ENCODE measurements around the gene LTF. TPM values are rescaled to one million over a fixed set of nuclear protein-coding genes. Genes with fewer than 3 reads are reported as not detected.
A peak's percentile ranks its signal among the peaks of the same experiment; 100 is the strongest.

LTF gene
- total and polyA plus RNA-seq, 10 of the 15 experiments (the other 5 are each of a cell fraction or from before 2014, with no cell fraction given) = 0.03 to 0.31 TPM; not detected in 8

DNA sequence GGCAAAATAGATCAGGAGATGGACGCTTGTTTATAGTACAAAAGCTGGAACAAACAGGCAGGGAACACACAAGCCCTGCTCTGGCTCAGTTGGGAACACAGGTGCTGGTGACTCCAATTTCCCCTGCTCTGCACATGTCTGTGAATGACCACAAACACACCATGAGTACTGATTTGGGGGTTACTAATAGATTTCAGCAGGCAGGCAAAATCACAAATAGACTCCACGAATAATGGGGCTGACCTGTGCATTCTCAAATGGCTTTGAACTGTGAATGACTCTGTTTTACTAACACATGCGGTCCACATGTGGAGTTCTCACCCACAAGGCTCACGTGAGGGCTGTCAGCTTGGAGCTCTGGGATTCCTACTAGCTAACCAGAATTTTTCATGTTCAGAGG lies 37.0 kb upstream of the LTF start:
- no peaks in the 10 kb centered on the region for H3K79me2 ChIP-seq (ENCODE audit: control insufficient read depth, insufficient read depth, low read length)
- H3K4me2 ChIP-seq (ENCODE audit: control insufficient read depth, insufficient read depth) = peak overlapping the region; percentile 63; the same call in 1 of the 2 replicates
- H3K9ac ChIP-seq (ENCODE audit: control insufficient read depth, insufficient read depth, low read length) = no peak overlapping the region
- ChIA-PET POLR2A (no interaction called here), RAD21 (ENCODE audit: unreplicated experiment) (interaction anchor here (1.3 kb wide), 1 partner anchor 13 kb away, joined by 5 read pairs; no protein-coding TSS in a partner anchor), CTCF (interaction anchor here (0.8 to 6.0 kb wide), 4 partner anchors 9 to 128 kb away, joined by 3 to 29 read pairs (median 6); no protein-coding TSS in a partner anchor), SMC1A (ENCODE audit: uncharacterized antibody, unreplicated experiment) (interaction anchor here (1.0 to 1.9 kb wide), 4 partner anchors 9 to 128 kb away, joined by 3 to 7 read pairs (median 4); no protein-coding TSS in a partner anchor)
- H3K4me1 ChIP-seq (ENCODE audit: control insufficient read depth, insufficient read depth, low read length) = peaks cover 24% of the 10 kb centered on the region
- ATAC-seq = peak; percentile 24
- no peak overlapping the region for H3K27ac ChIP-seq (ENCODE audit: control insufficient read depth, insufficient read depth)
- no TSS peak for BruUV-seq (replicated peaks)
- no peak overlapping the region for H3K4me3 ChIP-seq
- intact Hi-C loops (cut with micrococcal nuclease; ENCODE audit: unreplicated experiment) (loop anchor here (5.0 kb wide), 1 partner anchor 36 kb away; no protein-coding TSS in a partner anchor), in situ Hi-C loops (cut with MboI) (no loop called here)
- FAIRE-seq = no peak
- H3K36me3 ChIP-seq (ENCODE audit: control insufficient read depth in 2 of 2, insufficient read depth in 2 of 2, low read length in 1 of 2) = no peaks in the 10 kb centered on the region
- peaks cover 0 to 3% of the 10 kb centered on the region in 2 experiments; a peak in 1 of 4 replicates for H3K27me3 ChIP-seq (replicated peaks in 1 of 2; ENCODE audit: control insufficient read depth in 2 of 2, insufficient read depth in 2 of 2, low read length in 1 of 2)
- peaks cover 2% of the 10 kb centered on the region; the same call in 2 of the 3 replicates for H3K9me3 ChIP-seq (replicated peaks; ENCODE audit: control insufficient read depth, insufficient read depth, low read length)
- DNase-seq (ENCODE audit: low read depth, low spot score) = peak; percentile 12
- H4K20me1 ChIP-seq (ENCODE audit: control insufficient read depth, insufficient read depth) = no peaks in the 10 kb centered on the region
- TF ChIP-seq BHLHE40 (IDR thresholded peaks at IDR 0.05; ENCODE audit: borderline replicate concordance in 1 of 2, low read depth in 2 of 2, low read length in 1 of 2) (peak; percentile 80 to 85; a peak in 3 of 4 replicates), TCF3 (IDR thresholded peaks at IDR 0.05; ENCODE audit: borderline replicate concordance, insufficient read depth, low read depth, low read length) (no peak)
- no peak overlapping the region; the same call in 1 of the 2 replicates for H2AFZ ChIP-seq (ENCODE audit: control insufficient read depth, low read depth, low read length)
- WGBS (ENCODE audit: insufficient coverage, insufficient replicate concordance, low lambda C conversion rate, missing lambda C conversion rate) = 76% methylated on average over 4 of the region's 4 CpGs

DNA sequence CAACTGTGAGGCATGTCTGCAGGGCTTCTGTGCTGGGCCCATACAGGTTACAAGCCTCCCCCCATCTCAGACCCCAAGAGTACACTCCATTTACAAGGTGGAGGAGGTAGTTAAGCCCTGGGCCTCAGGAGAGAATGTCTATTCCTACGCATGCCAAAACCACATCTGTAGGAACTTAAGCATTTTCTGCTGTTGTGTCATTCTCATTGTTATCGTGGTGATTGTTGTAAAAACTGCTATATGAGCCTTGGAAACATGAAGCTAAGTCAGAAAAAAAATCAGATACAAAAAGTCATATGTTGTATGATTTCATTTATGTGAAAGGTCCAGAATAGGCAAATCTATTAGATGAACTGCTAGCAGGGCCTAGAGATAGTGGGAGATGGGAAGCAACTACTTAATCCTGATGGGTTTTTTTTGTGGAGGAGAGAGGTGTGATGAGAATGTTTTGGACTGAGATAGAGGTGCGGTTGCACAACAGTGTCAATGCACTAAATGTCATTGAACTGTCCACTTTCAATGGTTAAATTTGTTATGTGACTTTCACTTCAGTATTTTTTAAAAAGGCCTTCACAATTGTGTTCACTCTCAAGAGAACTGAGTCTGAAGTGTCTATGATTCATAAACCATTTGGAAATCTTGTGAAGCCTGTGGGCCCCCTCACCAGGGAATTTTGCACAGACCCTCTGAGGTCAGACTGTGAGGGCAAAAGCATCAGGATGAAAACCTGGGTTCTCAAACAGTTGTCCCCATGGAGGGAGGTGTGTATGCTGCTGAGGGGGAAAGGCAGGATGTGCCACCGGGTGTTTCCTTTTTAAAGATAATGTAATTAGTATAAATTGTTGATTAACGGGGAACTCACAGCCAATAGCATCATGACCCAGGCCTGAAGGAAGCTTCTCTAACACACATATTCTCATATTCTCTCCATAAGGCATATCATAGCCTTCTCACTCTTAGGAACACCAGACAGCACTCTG lies 36.2 kb upstream of the LTF start:
- WGBS (ENCODE audit: insufficient coverage, insufficient replicate concordance, low lambda C conversion rate, missing lambda C conversion rate) = 25% methylated on average over 5 of the region's 5 CpGs
- peak; percentile 18 for FAIRE-seq
- Histone ChIP-seq H4K20me1 (ENCODE audit: control insufficient read depth, insufficient read depth) (no peaks in the 10 kb centered on the region), H3K27me3 (replicated peaks in 1 of 2; ENCODE audit: control insufficient read depth in 2 of 2, insufficient read depth in 2 of 2, low read length in 1 of 2) (peaks cover 0 to 3% of the 10 kb centered on the region in 2 experiments; a peak in 1 of 4 replicates), H3K9ac (ENCODE audit: control insufficient read depth, insufficient read depth, low read length) (peak overlapping the region; percentile 0; the same call in 1 of the 2 replicates), H3K4me2 (ENCODE audit: control insufficient read depth, insufficient read depth) (peak overlapping the region; percentile 63; the same call in 1 of the 2 replicates), H2AFZ (ENCODE audit: control insufficient read depth, low read depth, low read length) (peak overlapping the region; percentile 43), H3K4me3 (no peak overlapping the region), H3K79me2 (ENCODE audit: control insufficient read depth, insufficient read depth, low read length) (no peaks in the 10 kb centered on the region), H3K9me3 (replicated peaks; ENCODE audit: control insufficient read depth, insufficient read depth, low read length) (peaks cover 2% of the 10 kb centered on the region; the same call in 2 of the 3 replicates), H3K27ac (ENCODE audit: control insufficient read depth, insufficient read depth) (no peak overlapping the region), H3K4me1 (ENCODE audit: control insufficient read depth, insufficient read depth, low read length) (peaks cover 24% of the 10 kb centered on the region), H3K36me3 (ENCODE audit: control insufficient read depth in 2 of 2, insufficient read depth in 2 of 2, low read length in 1 of 2) (no peaks in the 10 kb centered on the region)
- SMC1A ChIA-PET (ENCODE audit: uncharacterized antibody, unreplicated experiment) = interaction anchor here (1.0 to 1.6 kb wide), 3 partner anchors 12 to 128 kb away, joined by 3 to 7 read pairs (median 6); no protein-coding TSS in a partner anchor
- intact Hi-C loops (cut with micrococcal nuclease; ENCODE audit: unreplicated experiment) (loop anchor here (5.0 kb wide), 1 partner anchor 36 kb away; no protein-coding TSS in a partner anchor), in situ Hi-C loops (cut with MboI) (no loop called here)
- peak; percentile 77 for ATAC-seq
- RAD21 ChIA-PET (ENCODE audit: unreplicated experiment) = no interaction called here
- CTCF ChIA-PET = interaction anchor here (0.8 to 6.0 kb wide), 6 partner anchors 8 to 128 kb away, joined by 3 to 36 read pairs (median 8); no protein-coding TSS in a partner anchor
- POLR2A ChIA-PET = no interaction called here
- peak; percentile 38 for DNase-seq (ENCODE audit: low read depth, low spot score)
- BruUV-seq (replicated peaks) = no TSS peak
- no peak for TF ChIP-seq PAX5 (IDR thresholded peaks at IDR 0.05; ENCODE audit: borderline replicate concordance, low read depth, low read length)
- no peak for TF ChIP-seq NBN (IDR thresholded peaks at IDR 0.05)
- TF ChIP-seq, protein P1, sequence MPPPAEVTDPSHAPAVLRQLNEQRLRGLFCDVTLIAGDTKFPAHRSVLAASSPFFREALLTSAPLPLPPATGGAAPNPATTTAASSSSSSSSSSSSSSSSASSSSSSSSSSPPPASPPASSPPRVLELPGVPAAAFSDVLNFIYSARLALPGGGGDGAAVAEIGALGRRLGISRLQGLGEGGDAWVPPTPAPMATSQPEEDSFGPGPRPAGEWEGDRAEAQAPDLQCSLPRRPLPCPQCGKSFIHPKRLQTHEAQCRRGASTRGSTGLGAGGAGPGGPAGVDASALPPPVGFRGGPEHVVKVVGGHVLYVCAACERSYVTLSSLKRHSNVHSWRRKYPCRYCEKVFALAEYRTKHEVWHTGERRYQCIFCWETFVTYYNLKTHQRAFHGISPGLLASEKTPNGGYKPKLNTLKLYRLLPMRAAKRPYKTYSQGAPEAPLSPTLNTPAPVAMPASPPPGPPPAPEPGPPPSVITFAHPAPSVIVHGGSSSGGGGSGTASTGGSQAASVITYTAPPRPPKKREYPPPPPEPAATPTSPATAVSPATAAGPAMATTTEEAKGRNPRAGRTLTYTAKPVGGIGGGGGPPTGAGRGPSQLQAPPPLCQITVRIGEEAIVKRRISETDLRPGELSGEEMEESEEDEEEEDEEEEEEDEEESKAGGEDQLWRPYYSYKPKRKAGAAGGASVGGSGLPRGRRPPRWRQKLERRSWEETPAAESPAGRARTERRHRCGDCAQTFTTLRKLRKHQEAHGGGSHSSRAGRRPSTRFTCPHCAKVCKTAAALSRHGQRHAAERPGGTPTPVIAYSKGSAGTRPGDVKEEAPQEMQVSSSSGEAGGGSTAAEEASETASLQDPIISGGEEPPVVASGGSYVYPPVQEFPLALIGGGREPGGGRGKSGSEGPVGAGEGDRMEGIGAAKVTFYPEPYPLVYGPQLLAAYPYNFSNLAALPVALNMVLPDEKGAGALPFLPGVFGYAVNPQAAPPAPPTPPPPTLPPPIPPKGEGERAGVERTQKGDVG (CRISPR knock-in tag; IDR thresholded peaks at IDR 0.05) = no peak
- TF ChIP-seq STAT1 (conservative IDR thresholded peaks at IDR 0.05) = no peak
- TF ChIP-seq, protein P2, sequence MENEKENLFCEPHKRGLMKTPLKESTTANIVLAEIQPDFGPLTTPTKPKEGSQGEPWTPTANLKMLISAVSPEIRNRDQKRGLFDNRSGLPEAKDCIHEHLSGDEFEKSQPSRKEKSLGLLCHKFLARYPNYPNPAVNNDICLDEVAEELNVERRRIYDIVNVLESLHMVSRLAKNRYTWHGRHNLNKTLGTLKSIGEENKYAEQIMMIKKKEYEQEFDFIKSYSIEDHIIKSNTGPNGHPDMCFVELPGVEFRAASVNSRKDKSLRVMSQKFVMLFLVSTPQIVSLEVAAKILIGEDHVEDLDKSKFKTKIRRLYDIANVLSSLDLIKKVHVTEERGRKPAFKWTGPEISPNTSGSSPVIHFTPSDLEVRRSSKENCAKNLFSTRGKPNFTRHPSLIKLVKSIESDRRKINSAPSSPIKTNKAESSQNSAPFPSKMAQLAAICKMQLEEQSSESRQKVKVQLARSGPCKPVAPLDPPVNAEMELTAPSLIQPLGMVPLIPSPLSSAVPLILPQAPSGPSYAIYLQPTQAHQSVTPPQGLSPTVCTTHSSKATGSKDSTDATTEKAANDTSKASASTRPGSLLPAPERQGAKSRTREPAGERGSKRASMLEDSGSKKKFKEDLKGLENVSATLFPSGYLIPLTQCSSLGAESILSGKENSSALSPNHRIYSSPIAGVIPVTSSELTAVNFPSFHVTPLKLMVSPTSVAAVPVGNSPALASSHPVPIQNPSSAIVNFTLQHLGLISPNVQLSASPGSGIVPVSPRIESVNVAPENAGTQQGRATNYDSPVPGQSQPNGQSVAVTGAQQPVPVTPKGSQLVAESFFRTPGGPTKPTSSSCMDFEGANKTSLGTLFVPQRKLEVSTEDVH (IDR thresholded peaks at IDR 0.05; ENCODE audit: low read depth, partially characterized antibody) = no peak

Data from GM12878 (cell line).